Inflammatory macrophage (primary cell): ENCODE measurements around the gene GPR143.
"Not testable (repeated sequence)": the region's sequence is repeated elsewhere in the genome, so short reads cannot be mapped to it uniquely, and the experiment has no call there.

Experiments used
- DNase-seq, 2 donors: peaks; one replicate each; pipeline ENCODE4 v3.0.0-alpha.2; 2020 to 2022
- total RNA-seq, 18 experiments: gene quantifications; one replicate each; lab custom pipeline; 2026; ENCODE audit warnings: mixed read lengths in 6 of 18, inconsistent platforms in 2 of 18; lab: John Stamatoyannopoulos, UW

The GPR143 gene
- total RNA-seq: 0 to 0.49 (median 0.07) reads per million in 18 experiments

DNA sequence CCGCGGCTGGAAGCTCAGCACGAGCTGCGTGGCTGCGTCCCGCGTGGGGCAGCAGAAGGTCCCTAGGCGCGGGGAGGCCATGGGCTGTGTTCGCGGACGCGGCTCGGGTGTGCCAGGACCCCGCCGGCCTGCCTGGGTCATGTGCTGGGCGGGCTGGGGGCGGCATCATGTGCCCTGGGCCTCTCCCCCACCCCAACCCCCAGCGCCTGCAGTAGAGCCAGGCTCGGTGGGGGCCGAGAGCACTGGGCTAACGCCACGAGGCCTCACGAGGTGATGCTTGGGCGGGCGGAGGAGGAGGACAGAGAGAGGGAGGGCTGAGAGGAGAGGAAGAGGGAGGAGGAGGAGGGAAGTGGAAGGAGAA lies at the start of gene GPR143:
GPR143 (minus strand) TSS at position 111 of the 361 bp plus-strand sequence; CDS start at position 81, 30 bp downstream.
- DNase-seq: no peak

DNA sequence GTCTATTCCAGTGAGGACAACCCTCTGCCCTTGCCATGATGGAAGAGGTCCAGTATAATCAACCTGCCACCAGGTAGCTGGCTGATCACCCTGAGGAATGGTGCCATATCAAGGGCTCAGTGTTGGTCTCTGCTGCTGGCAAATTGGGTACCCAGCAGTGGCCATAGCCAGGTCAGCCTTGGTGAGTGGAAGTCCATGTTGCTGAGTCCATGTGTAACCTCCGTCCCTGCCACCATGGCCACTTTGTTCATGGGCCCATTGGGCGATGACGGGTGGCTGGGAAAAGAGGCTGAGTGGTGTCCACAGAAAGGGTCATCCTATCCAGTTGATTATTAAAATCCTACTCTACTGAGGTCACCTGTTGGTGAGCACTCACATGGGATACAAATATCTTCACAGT lies 45.4 kb upstream of the GPR143 start:
- DNase-seq: not testable (repeated sequence)

DNA sequence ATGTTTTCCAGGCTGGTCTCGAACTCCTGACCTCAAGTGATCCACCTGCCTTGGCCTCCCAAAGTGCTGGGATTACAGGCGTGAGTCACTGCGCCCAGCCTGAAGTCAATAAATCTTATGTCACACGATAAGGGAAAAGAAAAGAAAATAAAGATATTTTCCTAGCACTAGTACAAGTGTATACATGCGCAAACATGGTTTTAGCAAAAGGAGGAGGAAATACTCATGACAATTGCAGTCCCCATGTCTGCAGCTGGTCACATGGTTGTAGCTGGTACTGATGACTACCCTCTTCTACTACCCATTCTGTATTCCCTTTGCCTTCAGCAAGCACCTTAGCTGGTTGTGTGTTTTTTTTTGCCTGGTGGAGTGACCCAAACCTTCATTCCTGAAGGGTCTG lies 44.2 kb upstream of the GPR143 start:
- not testable (repeated sequence) for DNase-seq

DNA sequence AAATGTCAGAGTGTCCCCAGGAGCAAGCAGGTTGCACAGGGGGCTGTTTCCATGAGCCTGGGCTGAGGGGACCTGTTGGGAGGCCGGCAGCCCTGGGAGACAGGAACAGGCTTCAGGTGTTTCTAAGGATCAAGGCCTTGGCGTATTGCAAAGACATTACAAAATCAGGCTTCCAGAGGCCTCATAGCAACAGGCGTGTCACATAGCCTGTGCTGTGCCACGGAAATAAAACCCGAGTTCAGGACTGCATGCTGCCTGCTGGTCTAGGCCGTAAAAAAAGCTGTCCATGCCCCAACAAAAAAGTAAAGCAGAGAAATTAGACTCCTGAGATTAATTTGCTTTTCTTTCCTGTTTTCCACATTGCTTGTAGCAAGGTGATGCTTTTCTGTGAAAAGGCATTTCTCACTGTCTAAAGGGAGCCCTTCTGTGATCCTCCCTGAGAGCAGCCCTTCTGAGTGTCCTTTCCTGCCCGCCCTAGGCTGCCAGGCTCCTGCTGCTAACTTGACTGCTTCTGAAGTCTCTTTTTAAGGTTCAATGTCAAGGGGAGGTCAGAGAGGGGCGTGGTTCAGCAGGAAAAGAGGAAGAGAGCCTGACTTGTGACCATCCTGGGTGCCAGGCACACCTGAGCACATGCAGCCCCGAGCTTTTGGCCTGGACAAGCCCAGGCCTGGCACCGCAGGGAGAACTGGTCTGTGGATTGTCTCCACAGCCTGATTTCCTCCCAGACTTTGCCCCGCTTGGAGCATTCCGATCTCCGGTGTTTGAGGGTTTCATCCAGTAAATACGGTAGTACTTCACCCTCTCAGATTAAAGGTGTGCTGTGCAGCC lies 41.9 kb upstream of the GPR143 start:
- DNase-seq: no peak

DNA sequence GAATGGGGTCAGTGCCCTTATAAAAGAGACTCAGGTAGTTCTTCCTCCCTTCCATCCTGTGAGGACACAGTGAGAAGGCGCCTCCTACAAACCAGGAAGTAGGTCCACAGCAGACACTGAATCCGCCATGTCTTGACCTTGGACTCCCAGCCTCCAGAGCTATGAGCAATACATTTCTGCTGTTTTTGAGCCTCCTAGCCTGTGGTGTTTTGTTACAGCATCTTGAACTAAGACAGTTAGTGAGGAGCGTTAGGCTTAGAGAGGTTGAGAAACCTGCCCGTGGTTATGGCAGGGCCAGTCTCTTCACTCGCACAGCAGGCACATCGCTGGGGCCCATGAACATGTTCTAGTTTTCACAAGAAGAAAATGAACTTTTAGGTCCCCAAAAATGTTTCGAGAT lies 40.3 kb upstream of the GPR143 start:
- DNase-seq: no peak

DNA sequence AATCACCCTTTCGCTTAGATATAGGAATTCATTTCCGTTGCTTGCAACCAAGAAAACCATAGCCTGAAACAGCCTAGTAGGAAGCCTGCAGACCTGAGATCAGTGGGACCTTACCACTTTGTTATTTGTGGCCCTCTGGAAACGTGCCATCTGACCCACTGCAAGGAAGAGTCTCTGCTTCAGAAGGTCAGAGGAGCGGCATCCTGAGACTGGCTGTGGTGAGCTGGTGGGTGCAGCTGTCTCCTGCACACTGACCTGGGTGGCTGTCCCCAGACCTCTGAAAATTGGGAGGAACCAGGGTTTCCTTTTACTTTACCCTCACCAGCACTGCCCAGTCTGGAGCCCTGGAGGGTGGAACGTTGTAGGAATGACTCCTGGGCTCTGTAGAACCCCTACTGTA lies 38.8 kb upstream of the GPR143 start:
- no peak for DNase-seq

DNA sequence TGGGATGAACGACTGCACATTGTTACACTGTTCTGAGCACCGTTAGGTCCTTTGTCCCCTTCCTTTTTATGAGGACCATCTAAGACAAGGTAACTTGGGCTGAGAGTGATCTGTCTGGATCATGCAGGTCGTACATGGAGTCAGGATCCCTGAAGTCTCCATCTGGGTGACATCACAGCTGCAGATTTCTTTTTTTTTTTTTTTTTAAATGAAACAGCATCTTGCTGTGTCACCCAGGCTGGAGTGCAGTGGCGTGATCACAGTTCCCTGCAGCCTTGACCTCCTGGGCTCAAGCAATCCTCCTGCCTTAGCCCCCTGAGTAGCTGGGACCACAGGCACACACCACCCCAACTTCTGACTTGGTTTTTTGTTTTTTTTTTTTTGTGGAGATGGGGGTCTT lies 37.1 kb upstream of the GPR143 start:
- DNase-seq: no peak

DNA sequence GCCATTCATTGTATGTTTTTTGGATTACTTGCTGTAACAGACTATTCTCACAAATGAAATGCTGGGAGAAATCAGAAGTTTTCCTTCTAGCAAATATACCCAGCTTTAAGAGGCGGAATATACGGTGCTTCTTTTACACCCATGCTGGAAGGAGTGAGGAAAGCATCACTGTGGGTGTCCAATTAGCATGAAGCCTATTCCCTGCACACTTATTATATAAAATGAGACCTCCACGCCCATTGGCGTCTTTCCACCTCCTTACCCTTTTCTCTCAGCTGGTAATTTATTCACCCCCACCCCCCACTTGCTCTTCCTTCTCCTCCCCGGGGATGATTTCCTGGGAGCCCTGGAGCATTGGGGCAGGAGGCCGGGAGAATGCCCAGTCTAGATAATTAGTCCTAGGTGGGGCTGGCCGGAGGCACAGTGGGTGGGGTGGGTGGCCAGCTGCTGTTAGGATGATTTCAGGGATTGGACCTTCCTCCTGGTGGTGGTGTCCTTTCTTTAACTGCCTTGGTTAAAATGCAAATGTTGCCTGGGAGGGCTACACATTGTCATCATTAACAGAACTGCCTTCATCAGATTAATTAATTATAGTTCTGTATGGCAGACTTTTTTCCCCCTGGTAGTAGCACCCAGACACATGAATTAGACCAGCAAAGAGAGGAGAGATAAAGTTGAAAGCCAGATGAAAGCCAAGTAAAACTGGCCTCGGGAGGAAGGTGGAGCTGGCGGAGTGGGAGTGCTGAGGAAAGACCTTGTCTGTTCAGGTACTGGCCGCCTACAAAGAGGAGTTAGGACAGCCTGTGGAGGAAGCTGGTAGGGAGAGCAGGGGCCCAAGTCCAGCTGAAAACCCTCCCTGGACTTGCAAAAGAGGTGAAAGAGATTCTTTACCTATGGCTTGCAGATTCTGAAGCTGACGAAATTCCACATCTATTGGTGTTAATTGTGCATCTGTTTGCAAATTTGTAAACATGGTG lies 32.0 kb upstream of the GPR143 start:
- no peak for DNase-seq

DNA sequence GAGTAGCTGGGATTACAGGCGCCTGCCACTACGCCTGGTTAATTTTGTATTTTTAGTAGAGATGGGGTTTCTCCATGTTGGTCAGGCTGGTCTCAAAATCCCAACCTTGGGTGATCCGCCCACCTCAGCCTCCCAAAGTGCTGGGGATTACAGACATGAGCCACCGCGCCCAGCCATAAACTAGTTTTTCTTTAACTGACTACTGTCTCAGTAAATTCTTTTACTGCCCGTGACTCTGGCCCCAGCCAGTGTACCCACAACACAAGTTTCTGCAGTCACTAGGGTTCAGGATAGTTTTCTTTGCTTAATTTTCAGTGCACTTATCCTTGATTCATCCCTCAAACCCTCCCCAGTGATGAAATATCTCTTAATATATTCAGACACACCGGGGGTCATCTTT lies 28.8 kb upstream of the GPR143 start:
- DNase-seq: no peak

DNA sequence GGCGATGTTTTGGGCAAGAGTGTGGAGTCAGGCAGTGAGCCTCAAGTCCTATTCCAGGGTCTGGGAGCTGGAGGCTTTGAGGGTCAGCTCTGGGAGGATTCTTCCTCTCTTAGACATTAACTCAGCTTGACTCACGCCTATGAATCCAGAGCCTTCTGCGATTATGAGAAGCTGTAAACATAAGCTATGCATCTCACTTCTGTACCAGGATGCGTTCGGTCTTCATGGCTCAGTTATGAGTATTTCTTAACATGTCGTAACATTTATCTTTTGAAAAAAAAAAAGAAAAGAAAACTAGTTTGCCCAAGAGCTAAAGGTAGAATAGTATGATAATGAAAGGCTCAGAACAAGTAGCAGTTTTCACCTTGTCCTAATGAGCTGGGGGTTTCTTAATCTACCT lies 25.2 kb upstream of the GPR143 start:
- no peak for DNase-seq

DNA sequence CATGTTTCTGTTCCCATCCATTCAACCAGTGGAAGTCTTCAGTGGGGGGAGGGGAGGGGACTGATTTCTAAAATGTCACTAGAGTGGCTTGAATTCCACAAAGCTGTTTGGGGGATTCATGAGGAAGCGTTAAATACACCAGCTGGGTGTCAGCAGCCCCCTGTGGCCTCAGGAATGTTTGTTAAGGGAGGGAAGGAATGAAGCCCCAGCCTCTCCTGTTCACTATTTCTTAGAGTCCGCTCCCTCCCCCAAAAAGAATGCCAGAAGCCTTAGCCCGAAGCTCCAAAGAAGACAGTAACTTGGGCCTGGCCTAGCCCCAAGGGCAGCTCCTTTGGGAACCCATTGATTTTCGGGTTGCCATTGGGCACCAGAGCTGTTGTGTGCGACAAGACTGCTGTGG lies 23.9 kb upstream of the GPR143 start:
- DNase-seq: no peak

DNA sequence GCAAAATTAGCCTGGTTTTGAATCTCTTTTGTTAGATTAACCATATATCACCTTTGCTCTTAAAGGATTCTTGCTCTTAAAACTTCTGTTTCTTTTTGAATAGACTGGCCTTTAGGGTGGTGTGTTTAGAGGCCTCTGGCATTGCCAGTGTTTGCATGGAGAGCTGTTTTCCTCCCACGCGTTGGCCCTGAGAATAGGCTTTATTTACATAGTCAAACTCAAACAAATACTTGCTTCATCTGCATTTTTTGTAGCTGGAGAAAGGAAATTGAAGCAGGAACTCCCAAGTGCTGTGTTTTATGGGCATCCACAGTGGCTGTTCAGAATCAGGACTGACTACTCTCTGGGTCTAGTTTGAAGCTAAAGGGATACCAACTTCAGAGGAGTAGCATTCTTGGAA lies 23.3 kb upstream of the GPR143 start:
- DNase-seq: no peak

DNA sequence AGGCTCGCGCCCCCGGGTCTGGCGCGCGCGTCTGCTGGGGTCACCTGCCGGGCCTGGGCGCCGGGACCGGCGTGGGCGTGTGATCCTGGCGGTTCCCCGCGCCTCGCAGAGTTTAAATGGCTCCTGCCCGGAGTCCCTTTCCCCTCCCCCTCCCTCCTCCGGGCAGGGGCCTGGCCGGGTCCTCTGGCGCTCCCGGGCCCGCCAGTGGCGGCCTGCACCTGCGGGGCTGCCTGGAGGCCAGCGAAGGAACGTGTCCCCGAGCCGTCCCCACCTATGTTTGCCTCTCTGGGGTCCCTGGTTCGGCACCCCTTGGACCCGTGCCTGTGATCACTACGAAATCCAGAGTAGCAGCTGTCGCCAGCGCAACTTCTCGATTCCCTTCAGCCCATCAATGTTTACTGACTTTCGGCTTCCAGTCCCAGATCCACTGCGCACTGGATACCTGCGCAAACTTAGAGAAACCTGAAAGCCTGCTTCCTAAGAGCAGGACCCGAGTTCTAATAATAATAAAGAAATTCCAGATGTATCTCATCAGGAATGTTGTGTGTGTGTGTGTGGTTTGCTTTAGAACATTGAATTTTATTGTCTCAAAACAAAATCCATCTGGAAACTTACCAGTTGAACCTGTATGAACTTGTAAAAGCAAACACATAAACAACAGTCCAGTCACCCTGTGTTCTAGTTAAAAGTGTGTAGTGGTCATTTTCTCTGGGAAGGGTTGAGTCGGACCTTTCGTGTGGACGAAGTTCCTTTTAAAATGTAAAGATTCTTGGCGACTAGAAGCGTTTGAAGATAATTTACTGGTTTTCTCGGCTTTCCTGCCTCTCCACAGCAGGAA lies 21.4 kb upstream of the GPR143 start:
- no peak for DNase-seq

DNA sequence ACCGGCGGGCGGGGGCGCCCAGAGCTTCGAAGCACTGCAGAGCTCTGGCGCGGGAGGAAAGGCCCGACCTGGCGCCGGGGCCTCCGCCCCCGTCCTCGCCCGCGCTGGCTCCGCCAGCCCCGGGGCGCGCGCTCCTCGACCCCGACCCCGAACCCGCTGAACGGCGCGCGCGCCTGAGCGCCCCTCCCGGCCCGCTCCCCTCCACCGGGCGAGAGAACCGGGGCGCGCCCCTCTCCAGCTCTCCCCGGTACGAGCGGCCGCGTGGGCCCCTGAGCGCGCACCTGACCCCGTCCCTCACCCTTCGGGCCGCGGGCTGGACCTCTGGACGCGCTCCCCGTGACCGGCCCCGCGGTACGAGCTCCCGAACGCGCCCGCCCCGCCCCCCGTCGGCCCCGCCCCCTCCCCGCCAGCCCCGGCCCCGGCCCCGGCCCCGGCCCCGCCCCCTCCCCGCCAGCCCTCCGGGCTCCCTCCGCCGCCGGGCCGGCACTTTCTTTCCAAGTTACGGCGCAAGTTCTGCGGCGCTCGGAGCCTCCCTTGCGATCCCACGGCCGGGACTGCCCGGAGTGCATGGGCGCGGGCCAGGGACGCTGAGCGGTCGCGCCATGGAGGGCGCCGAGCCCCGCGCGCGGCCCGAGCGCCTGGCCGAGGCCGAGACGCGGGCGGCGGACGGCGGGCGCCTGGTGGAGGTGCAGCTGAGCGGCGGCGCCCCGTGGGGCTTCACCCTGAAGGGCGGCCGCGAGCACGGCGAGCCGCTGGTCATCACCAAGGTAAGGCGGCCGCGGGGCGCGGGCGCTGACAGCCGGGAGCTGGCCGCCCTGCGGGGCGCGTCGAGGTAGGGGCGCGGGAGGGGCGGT lies 20.5 kb upstream of the GPR143 start, which contains the start of gene SHROOM2:
SHROOM2 (plus strand) TSS at position 486 of the 854 bp plus-strand sequence; CDS start at position 603, 117 bp downstream.
- DNase-seq: no peak

DNA sequence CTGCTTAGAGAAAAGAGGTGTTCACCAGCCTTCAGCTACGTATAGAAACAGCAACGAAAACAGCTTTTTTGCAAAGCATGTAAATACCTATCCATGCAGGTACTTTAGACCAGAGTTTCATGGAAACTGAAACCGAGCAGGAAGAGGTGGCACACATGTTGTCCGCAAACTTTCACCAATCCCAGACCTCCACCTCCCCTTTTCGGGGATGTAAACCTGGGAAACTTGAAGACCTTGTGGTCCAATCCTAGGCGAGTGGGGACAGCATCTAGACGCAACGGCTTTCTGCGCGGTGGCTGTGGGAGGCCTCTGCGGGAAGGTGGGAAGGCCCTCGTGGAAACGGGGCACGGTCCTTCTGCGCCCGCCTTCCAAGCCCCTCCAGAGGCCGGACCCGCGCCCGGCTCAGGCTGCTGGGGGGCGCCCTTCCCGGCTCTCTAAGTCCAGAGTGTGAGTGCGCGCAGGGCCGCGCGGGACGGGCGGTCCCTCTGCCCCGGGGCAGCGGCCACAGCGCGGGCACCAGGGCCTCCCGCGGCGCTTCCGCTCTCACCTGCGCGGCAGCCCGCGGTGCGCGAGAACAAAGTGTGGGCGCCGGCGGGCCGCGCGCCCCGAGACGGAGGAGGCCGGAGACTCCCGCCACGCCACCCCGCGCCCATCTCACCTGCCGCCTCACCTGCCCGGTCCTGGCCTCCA lies 19.8 kb upstream of the GPR143 start:
- no peak for DNase-seq

DNA sequence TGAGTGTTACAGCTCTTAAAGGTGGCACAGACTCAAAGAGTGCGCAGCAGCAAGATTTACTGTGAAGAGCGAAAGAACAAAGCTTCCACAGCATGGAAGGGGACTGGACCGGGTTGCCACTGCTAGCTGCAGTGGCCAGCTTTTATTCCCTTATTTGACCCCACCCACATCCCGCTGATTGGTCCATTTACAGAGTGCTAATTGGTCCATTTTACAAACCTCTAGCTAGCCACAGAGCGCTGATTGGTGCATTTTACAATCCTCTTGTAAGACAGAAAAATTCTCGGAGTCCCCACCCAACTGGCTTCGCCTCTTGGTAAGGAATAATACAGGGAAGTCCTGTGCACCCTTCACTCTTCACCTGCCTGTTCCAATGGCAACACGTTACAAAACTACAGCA lies 18.7 kb upstream of the GPR143 start:
- no peak for DNase-seq

DNA sequence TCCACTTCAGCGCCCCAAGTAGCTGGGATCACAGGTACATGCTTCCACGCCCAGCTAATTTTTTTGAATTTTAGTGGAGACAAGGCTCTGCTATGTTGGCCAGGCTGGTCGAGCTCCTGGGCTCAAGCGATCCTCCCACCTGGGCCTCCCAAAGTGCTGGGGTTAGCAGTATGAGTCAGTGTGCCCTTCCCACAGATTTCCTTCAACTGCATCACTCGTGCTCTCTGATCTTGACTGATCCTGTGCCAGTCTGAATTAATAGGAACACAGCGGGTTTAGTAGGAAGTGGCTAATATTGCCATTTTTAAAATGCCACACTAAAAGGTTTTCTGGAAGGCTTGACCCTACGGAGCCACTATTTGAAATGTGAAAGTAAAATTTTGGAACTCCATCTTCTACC lies 16.3 kb upstream of the GPR143 start:
- DNase-seq: no peak

DNA sequence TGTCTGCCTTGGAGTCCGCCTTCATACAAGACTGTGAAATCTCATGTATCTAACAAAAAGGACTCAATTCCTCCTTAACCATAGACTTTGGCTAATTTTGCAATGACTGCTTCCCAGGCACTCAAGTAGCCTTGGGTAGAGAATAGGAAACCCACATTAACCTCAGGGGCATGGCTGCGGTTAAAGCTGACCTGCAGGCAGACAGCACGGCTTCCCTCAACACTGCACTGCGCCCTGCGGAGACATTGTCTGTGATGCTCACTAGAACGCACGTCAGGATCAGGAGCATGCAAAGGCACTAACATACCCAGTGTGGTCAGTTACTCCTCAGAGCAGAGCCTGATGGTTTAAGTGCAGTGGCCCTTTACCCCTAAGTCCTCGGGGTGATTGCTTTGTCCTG lies 10.3 kb upstream of the GPR143 start:
- no peak for DNase-seq

DNA sequence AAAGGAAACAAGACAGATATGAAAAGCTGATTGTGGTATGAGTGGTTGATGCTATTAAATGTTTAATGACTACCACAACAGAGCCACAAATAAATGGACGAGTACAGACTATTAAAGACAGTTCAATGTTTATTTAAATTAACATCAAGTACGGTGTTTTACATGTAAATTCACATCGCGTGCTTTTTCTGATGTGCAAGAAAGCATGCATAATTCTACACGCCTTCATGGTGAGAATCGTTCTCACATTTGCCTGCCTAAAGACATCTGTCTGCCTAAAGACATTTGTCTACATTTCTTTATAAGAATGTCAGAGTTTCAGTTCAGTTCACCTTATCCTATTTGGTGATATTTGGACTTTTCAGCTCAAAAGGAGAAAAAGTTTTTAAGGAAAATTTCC lies 7.3 kb upstream of the GPR143 start:
- DNase-seq: no peak

DNA sequence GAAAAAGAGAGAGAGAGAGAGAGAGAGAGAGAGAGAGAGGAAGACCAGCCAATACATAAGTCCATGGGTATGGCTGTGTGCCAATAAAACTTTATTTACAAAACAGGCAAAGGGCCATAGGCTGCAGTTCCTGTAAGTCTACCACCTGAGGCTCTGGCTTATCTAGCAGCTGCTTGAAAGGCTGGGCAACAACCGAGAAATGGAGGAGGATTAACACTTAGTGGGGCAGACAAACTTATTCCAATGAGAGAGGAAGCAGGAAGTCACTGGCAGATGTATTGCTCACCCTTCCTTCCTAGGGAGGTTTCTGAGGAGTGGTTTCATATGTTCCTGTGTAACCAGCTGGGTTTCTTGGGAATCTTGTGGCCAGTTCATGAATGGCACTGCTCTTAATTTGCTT lies 4.7 kb upstream of the GPR143 start:
- no peak for DNase-seq

DNA sequence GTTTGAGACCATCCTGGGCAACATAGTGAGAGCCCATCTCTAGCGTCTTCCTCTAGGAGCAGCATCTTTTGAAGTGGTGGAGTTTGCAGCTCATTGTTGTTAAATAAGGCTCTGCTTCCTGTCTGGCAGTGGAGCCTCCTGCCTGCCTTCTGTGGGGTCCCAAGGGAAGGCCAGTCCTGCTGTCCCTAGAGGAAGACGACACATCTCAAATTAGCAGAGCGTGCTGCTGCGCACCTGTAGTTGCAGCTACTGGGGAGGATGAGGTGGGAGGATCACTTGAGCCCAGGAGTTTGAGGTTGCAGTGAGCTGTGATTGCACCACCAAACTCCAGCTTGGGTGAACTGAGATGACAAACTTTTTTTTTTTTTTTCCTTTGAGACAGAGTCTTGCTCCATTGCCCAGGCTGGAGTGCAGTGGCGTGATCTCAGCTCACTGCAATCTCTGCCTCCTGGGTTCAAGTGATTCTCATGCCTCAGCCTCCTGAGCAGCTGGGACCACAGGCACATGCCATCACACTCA lies 2.7 kb upstream of the GPR143 start:
- not testable (repeated sequence) for DNase-seq
